ENCODE measurements around the gene CRISP2. TPM values are rescaled to one million over a fixed set of nuclear protein-coding genes. Genes with fewer than 3 reads are reported as not detected.

The CRISP2 gene
- total and polyA plus RNA-seq, 2 of the 13 experiments (the other 11 are each of a cell fraction or from before 2014, with no cell fraction given) = not detected

DNA sequence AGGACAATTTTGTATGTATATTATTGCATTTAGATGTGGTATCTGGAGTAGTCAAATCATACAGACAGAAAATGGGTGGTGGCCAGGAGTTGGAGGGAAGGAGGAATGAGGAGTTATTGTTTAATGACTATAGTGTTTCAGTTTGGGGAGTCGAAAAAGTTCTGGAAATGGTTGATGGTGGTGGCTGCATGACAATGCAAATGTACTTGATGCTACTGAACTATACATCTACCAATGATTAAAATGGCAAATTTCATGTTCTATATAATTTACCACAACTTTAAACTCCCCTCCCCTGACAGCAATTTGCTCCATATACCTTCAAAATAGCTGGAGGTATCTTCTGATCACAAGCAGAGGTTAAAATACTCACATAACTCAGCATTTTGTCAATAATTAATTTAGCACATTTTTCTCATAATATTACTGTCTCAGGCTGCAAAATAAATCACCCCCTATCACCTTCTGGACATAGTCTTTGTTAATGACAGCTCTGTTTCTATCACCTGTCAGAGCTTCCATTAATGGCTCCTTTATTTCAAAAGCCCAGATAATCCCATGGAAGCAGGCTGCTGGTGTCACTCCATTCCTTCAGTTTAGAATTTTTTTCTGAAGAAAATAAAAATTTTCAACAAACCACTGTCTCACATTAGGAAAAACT, 51.0 kb downstream of the CRISP2 start:
- Histone ChIP-seq H3K27me3 (ENCODE audit: control insufficient read depth in 1 of 2, insufficient read depth in 2 of 2, low read length in 2 of 2) (no peaks in the 10 kb centered on the region), H4K20me1 (ENCODE audit: insufficient read depth, low read length) (no peaks in the 10 kb centered on the region), H3K4me2 (ENCODE audit: low read depth, low read length) (no peak overlapping the region), H3K27ac (ENCODE audit: extremely low read length, insufficient read depth, low read length) (no peak overlapping the region), H3K4me3 (replicated peaks in 1 of 3; ENCODE audit: insufficient read depth in 1 of 3, low read depth in 2 of 3, low read length in 3 of 3) (no peak overlapping the region), H3K4me1 (ENCODE audit: insufficient read depth, low read length) (no peaks in the 10 kb centered on the region), H2AFZ (ENCODE audit: low read length) (no peak overlapping the region), H3K79me2 (ENCODE audit: insufficient read depth, low read length) (no peaks in the 10 kb centered on the region), H3K9ac (ENCODE audit: insufficient read depth, low read depth, low read length) (no peak overlapping the region), H3K9me3 (ENCODE audit: low read length) (no peaks in the 10 kb centered on the region), H3K36me3 (replicated peaks in 1 of 2; ENCODE audit: control insufficient read depth in 1 of 2, insufficient read depth in 2 of 2, low read length in 2 of 2) (no peaks in the 10 kb centered on the region)
- no TSS peak for BruUV-seq (replicated peaks)
- DNase-seq (ENCODE audit: low spot score) = no peak
- in situ Hi-C loops (cut with HindIII; ENCODE audit: extremely low pct_ligation_motif_present, low pct_unique_long_range_greater_than_20kb) (no loop called here), intact Hi-C loops (cut with micrococcal nuclease; ENCODE audit: unreplicated experiment) (no loop called here)
- no peak for ATAC-seq
- 7% methylated on average over 1 of the region's 1 CpG for WGBS (ENCODE audit: low lambda C conversion rate)
- TF ChIP-seq, protein P1, sequence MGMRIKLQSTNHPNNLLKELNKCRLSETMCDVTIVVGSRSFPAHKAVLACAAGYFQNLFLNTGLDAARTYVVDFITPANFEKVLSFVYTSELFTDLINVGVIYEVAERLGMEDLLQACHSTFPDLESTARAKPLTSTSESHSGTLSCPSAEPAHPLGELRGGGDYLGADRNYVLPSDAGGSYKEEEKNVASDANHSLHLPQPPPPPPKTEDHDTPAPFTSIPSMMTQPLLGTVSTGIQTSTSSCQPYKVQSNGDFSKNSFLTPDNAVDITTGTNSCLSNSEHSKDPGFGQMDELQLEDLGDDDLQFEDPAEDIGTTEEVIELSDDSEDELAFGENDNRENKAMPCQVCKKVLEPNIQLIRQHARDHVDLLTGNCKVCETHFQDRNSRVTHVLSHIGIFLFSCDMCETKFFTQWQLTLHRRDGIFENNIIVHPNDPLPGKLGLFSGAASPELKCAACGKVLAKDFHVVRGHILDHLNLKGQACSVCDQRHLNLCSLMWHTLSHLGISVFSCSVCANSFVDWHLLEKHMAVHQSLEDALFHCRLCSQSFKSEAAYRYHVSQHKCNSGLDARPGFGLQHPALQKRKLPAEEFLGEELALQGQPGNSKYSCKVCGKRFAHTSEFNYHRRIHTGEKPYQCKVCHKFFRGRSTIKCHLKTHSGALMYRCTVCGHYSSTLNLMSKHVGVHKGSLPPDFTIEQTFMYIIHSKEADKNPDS (CRISPR knock-in tag; IDR thresholded peaks at IDR 0.05) = no peak
- TF ChIP-seq SNAPC2 (CRISPR knock-in tag; IDR thresholded peaks at IDR 0.05) (no peak), ZNF577 (CRISPR knock-in tag; IDR thresholded peaks at IDR 0.05; ENCODE audit: borderline replicate concordance, low read depth) (no peak), BRCA1 (CRISPR knock-in tag; IDR thresholded peaks at IDR 0.05) (no peak), CBFB (CRISPR knock-in tag; IDR thresholded peaks at IDR 0.05) (no peak), CENPT (CRISPR knock-in tag; IDR thresholded peaks at IDR 0.05; ENCODE audit: low read depth) (no peak), ARNTL (CRISPR knock-in tag; IDR thresholded peaks at IDR 0.05) (no peak), ZNF432 (CRISPR knock-in tag; IDR thresholded peaks at IDR 0.05; ENCODE audit: borderline replicate concordance) (no peak), HOXA7 (CRISPR knock-in tag; IDR thresholded peaks at IDR 0.05) (no peak)
- TF ChIP-seq, protein P2, sequence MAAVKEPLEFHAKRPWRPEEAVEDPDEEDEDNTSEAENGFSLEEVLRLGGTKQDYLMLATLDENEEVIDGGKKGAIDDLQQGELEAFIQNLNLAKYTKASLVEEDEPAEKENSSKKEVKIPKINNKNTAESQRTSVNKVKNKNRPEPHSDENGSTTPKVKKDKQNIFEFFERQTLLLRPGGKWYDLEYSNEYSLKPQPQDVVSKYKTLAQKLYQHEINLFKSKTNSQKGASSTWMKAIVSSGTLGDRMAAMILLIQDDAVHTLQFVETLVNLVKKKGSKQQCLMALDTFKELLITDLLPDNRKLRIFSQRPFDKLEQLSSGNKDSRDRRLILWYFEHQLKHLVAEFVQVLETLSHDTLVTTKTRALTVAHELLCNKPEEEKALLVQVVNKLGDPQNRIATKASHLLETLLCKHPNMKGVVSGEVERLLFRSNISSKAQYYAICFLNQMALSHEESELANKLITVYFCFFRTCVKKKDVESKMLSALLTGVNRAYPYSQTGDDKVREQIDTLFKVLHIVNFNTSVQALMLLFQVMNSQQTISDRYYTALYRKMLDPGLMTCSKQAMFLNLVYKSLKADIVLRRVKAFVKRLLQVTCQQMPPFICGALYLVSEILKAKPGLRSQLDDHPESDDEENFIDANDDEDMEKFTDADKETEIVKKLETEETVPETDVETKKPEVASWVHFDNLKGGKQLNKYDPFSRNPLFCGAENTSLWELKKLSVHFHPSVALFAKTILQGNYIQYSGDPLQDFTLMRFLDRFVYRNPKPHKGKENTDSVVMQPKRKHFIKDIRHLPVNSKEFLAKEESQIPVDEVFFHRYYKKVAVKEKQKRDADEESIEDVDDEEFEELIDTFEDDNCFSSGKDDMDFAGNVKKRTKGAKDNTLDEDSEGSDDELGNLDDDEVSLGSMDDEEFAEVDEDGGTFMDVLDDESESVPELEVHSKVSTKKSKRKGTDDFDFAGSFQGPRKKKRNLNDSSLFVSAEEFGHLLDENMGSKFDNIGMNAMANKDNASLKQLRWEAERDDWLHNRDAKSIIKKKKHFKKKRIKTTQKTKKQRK (IDR thresholded peaks at IDR 0.05; ENCODE audit: low read length) = no peak
- ChIA-PET POLR2A (no interaction called here), CTCF (ENCODE audit: low intra/inter-chr PET ratio, low total read pairs) (no interaction called here)
- FAIRE-seq = no peak
